Gastrocnemius medialis (tissue), 4 donors: ENCODE data around the gene SPTBN5. TPM values are rescaled to one million over a fixed set of nuclear protein-coding genes. Genes with fewer than 3 reads are reported as not detected.

Experiments used
- ATAC-seq, 2 donors: fragments of 150-250 bp; one replicate each; pipeline ENCODE4 v1.9.1; 2016
- DNase-seq, 2 donors: peaks; one replicate each; pipeline ENCODE4 v3.0.0-alpha.2; 2019
- H3K27ac ChIP-seq, 4 donors: fragments of 200-600 bp; sonication (generic); 1 replicate in 1 of 4; 2 replicates in 3 of 4; pipeline ENCODE4 v1.5.1; 2016 to 2018; ENCODE audit warnings: mild to moderate bottlenecking in 2 of 4, moderate library complexity in 1 of 4
- H3K27me3 ChIP-seq, 3 donors: fragments of 200-600 bp; sonication (generic) in 2 of 3; 1 replicate in 1 of 3; 2 replicates in 2 of 3; pipeline versions ENCODE4 v1.5.1 to v1.6.0; 2016 to 2019; ENCODE audit warnings: mild to moderate bottlenecking in 1 of 3, moderate library complexity in 1 of 3
- H3K36me3 ChIP-seq, 2 donors: fragments of 200-600 bp; sonication (generic) in 1 of 2; one replicate each; pipeline ENCODE4 v1.5.1; 2017 to 2018
- H3K4me1 ChIP-seq, 2 donors: fragments of 200-600 bp; sonication (generic) in 1 of 2; one replicate each; pipeline ENCODE4 v1.5.1; 2016 to 2017; ENCODE audit warnings: mild to moderate bottlenecking in 2 of 2
- H3K4me3 ChIP-seq, 4 donors: fragments of 200-600 bp; sonication (generic) in 3 of 4; 1 replicate in 1 of 4; 2 replicates in 3 of 4; pipeline ENCODE4 v1.5.1; 2016 to 2019; ENCODE audit warnings: mild to moderate bottlenecking in 2 of 4
- H3K9me3 ChIP-seq, 3 donors: fragments of 200-600 bp; sonication (generic) in 2 of 3; 1 replicate in 1 of 3; 2 replicates in 2 of 3; pipeline ENCODE4 v1.5.1; 2016 to 2019
- CTCF ChIP-seq, 5 experiments: fragments of 450-650 bp in 3 of 5; fragments of 200-600 bp in 2 of 5; sonication (generic) in 2 of 5; IDR thresholded peaks in 4 of 5; conservative IDR thresholded peaks in 1 of 5; 1 replicate in 4 of 5; 2 replicates in 1 of 5; pipeline ENCODE4 v1.5.1; 2016 to 2019; ENCODE audit warnings: antibody characterized with exemption in 5 of 5, mild to moderate bottlenecking in 3 of 5, moderate library complexity in 3 of 5
- POLR2A ChIP-seq, 2 donors: fragments of 450-650 bp; IDR thresholded peaks; one replicate each; pipeline ENCODE4 v1.6.1; 2017; ENCODE audit warnings: antibody characterized with exemption in 2 of 2, mild to moderate bottlenecking in 2 of 2, moderate library complexity in 2 of 2
- in situ Hi-C, 4 donors: fragments of 200-750 bp; cut with MboI; loops; one replicate each; pipeline versions ENCODE4 v1.15.0 to v1.8.0; 2017; ENCODE audit warnings: low sequenced_read_pairs in 4 of 4
- intact Hi-C: fragments of 100-400 bp; cut with DNase I; formaldehyde crosslinking; loops from one replicate; pipeline ENCODE4 v1.15.1; 2023; ENCODE audit warnings: low total_unique reads
- total RNA-seq, 4 donors: library from RNA; depleted of rRNA; stranded (reverse); fragments of >200 nt; gene quantifications; one replicate each; pipeline versions ENCODE4 v1.1.0 to v1.2.3, GENCODE V29; 2016

Gene SPTBN5
- total RNA-seq, 4 donors from 2014 or later: 0.03 to 0.05 (median 0.04) TPM; not detected in 1

GRCh38 chr15:41849204-41849603 lies 44.6 kb downstream of the SPTBN5 start:
- Histone ChIP-seq H3K27me3 (peaks cover 5 to 14% (median 7%) of the 10 kb centered on the region in 3 donors), H3K36me3 (peaks cover 0 to 37% of the 10 kb centered on the region in 2 donors), H3K9me3 (no peaks in the 10 kb centered on the region), H3K4me3 (no peak overlapping the region), H3K27ac (no peak overlapping the region), H3K4me1 (no peaks in the 10 kb centered on the region)
- no peak for DNase-seq
- ATAC-seq: no peak
- in situ Hi-C loops (no loop called here), intact Hi-C loops (no loop called here)
- TF ChIP-seq CTCF (IDR thresholded peaks at IDR 0.05 in 4 of 5, conservative IDR thresholded peaks at IDR 0.05 in 1 of 5): no peak
- TF ChIP-seq POLR2A (IDR thresholded peaks at IDR 0.05): no peak

DNA sequence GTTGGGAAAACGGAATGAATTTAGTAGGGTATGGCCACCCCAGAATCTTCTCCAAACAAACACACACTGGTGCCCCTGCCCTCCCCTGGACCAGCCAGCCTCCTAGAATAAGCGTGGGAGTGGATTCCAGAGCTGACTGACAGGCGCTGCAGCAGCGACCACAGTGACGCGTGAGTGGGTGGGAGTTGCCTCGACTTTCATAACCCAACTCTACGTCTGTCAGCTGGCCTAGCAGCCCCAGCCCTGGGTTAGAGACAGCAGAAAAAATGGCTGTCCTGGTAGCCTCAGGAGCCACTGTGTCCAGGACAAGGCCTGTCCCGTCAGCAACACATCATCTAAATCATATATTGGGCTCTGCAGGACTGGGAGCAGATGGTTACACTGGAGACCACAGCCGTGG lies 45.2 kb downstream of the SPTBN5 start:
- intact Hi-C loops (no loop called here), in situ Hi-C loops (no loop called here)

GRCh38 chr15:41847981-41848380 lies 45.9 kb downstream of the SPTBN5 start:
- H3K36me3 ChIP-seq: peaks cover 0 to 37% of the 10 kb centered on the region in 2 donors
- intact Hi-C loops (no loop called here), in situ Hi-C loops (no loop called here)
- no peak overlapping the region for H3K4me3 ChIP-seq
- H3K9me3 ChIP-seq: no peaks in the 10 kb centered on the region
- DNase-seq (no peak), ATAC-seq (no peak)
- no peak for TF ChIP-seq POLR2A (IDR thresholded peaks at IDR 0.05)
- no peak for TF ChIP-seq CTCF (IDR thresholded peaks at IDR 0.05 in 4 of 5, conservative IDR thresholded peaks at IDR 0.05 in 1 of 5)
- no peaks in the 10 kb centered on the region for H3K4me1 ChIP-seq
- peaks cover 5 to 7% (median 5%) of the 10 kb centered on the region in 3 donors for H3K27me3 ChIP-seq
- no peak overlapping the region for H3K27ac ChIP-seq

More for the DNA sequence above, 45.2 kb downstream of the SPTBN5 start:
- ATAC-seq: no peak
- Histone ChIP-seq H3K4me3 (no peak overlapping the region), H3K27ac (no peak overlapping the region), H3K9me3 (no peaks in the 10 kb centered on the region), H3K36me3 (peaks cover 0 to 37% of the 10 kb centered on the region in 2 donors), H3K4me1 (no peaks in the 10 kb centered on the region), H3K27me3 (peaks cover 5 to 11% (median 7%) of the 10 kb centered on the region in 3 donors)
- no peak for DNase-seq
- no peak for TF ChIP-seq POLR2A (IDR thresholded peaks at IDR 0.05)

DNA sequence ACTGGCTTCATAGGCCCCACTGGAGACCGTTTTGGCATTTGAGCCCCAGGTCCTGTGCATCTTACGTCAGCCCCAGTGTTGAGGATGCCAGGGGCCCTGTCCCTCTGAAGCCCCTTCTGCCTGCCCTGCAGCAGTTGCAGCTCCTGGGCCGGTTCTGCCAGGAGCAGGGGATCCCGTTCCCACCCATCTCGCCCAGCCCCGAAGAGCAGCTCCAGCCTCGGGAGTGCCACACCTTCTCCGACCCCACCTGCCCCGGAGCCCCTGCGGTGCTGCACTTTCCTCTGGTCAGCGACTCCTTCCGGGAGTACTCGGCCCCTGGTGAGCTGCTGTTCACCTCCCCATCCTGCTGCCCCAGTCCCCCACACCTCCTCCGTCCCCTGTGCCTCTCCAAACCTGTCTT lies 46.6 kb downstream of the SPTBN5 start:
- Histone ChIP-seq H3K4me3 (no peak overlapping the region), H3K36me3 (peaks cover 0 to 37% of the 10 kb centered on the region in 2 donors), H3K4me1 (no peaks in the 10 kb centered on the region), H3K9me3 (no peaks in the 10 kb centered on the region), H3K27ac (no peak overlapping the region), H3K27me3 (peaks cover 0 to 6% (median 5%) of the 10 kb centered on the region in 3 donors)
- TF ChIP-seq CTCF (IDR thresholded peaks at IDR 0.05 in 4 of 5, conservative IDR thresholded peaks at IDR 0.05 in 1 of 5) (no peak), POLR2A (IDR thresholded peaks at IDR 0.05) (no peak)
- ATAC-seq (no peak), DNase-seq (no peak)
- in situ Hi-C loops (no loop called here), intact Hi-C loops (no loop called here)

- no peak for DNase-seq
These were observed 49.0 kb downstream of the SPTBN5 start for GRCh38 chr15:41844814-41845213.

More at GRCh38 chr15:41844814-41845213, 49.0 kb downstream of the SPTBN5 start:
- Histone ChIP-seq H3K36me3 (peaks cover 0 to 47% of the 10 kb centered on the region in 2 donors), H3K4me1 (no peaks in the 10 kb centered on the region), H3K9me3 (no peaks in the 10 kb centered on the region), H3K27me3 (no peaks in the 10 kb centered on the region), H3K27ac (no peak overlapping the region), H3K4me3 (no peak overlapping the region)
- intact Hi-C loops (no loop called here), in situ Hi-C loops (no loop called here)
- TF ChIP-seq POLR2A (IDR thresholded peaks at IDR 0.05): no peak
- TF ChIP-seq CTCF (IDR thresholded peaks at IDR 0.05 in 4 of 5, conservative IDR thresholded peaks at IDR 0.05 in 1 of 5): no peak
- no peak for ATAC-seq
